Activated CD8-positive, alpha-beta memory T cell treated with anti-CD3 and anti-CD28 coated beads for 4 hours (primary cell): ENCODE measurements around the gene C6orf89.
"Not testable (repeated sequence)": the region's sequence is repeated elsewhere in the genome, so short reads cannot be mapped to it uniquely, and the experiment has no call there.

ENCODE experiments used
- DNase-seq, 2 donors: peaks; one replicate each; pipeline ENCODE4 v3.0.0-alpha.2; 2020; ENCODE audit warnings: low read depth in 2 of 2

Gene C6orf89

GRCh38 chr6:36924131-36924530 is 38.4 kb downstream of the C6orf89 start:
- no peak for DNase-seq

DNA sequence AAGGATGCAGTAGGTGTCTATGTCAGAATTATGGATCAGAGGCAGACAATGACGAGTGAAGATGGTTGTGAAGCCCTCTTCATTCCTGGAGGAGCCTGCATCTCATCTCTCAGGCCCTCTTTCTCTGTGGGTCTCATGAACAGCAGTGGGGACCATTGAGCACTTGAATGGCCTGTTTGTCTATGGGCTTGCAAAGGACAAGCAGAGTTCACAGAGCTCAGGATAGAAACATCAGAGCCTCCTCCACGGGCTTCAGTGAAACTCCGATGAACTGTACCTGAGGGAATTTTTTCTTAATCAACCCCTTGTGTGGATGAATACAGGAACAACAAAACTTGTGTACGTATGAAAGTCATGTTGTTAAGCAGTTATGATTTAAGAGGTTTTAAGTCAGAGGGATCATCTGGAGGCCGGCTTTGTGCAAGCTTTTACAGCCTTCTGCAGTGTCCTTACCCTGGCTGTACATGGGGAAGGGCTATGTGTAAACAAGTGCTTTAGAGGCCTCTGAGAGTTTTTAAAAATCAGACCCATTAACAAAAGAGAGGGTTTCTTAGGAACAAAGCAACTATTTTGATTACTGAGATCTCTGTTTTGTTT is 39.1 kb downstream of the C6orf89 start:
- DNase-seq: no peak

DNA sequence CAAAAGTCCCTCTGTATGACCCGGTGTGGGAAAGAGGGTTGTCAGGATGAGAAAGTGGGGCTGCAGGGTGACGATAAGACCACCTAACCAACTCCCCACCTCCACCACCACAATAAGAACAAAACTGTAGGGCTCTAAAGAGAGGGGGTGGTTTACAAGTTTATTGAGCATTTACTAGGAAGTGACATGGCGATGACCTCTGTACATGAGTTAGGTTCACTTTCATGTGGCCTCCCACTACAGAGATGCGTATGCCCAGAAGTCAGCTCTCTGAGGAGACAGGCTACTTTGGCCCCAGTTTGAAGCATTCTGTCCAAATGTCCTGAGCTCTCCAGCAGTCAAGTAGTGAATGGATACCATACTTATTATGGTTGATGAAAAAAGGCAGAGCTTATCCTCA is 40.1 kb downstream of the C6orf89 start:
- DNase-seq: no peak

DNA sequence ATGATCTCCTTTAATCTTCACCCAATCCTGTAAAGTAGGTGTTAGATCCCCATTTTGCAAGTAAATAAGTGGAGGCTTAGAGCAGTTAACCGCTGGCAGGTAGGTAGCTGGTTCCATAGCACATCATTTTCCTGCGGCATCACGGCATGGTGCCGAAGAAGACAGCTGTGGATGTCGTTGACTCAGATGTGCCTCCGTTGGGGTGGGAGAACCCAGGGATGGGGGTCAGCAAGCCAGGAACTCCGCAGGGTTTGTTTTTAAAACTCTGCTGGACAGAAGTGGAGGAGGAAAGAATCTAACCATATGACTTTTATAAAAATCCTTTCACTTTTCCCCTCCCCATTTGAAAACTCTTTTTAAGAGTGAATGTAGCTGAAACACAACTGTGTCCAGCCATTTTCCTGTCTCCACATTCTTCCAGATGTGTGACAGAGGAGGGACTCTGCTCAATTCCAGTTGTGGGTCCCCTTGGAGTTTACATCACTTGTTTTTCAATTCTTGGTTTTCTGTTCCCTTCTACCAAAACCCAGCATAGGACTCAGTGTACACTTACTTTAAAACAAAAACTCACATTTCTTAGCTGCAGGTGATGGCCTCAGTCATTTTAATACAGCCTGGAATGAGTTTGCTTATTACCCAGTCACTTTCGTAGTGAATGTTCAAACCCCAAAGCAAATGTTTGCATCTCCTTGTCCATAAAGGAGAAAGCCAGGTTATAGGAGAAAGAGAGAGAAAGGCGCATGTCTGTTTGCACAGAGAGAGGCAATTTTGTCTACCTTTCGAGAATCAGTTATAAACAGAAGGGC is 41.2 kb downstream of the C6orf89 start:
- DNase-seq: no peak

DNA sequence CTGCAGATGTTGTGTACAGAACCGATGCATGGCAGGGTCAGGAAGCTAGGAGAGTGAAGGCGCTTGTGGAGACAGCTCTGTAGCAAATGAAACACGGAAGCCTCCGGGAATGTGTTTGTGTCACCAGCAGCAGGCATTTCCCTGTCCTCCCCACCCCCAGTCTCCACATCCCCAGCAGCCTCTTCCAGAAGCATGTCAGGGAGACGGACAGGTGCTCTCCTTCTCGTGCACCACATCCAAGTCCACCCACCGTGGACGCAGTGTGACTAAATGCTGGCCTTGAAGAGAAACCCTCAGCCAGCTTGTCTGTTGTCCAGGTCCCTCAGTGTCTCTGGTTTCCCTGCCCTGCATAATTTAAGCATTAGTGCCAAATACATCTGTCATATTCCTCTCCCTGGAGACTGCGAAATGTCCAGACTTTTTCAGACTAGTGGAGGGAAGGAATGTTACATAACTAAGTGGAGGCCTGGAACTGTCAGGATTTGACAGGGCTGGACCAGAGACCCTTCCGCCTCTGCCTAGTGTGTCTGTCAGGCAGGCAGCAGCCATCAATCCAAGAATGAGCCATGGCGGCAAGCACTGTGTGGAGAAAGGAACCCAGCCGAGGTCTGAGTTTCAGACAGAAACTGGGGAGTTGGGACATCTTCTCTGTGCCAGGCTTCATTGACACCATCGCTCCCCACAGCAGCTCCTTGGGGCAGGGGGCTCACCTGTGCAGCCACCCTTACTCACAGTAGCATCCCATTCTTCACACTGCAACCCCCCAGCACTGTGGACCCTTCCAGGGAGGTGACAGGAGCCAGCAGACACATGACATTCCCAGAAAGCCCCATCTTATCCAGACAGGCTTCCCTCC is 42.2 kb downstream of the C6orf89 start:
- DNase-seq: no peak

DNA sequence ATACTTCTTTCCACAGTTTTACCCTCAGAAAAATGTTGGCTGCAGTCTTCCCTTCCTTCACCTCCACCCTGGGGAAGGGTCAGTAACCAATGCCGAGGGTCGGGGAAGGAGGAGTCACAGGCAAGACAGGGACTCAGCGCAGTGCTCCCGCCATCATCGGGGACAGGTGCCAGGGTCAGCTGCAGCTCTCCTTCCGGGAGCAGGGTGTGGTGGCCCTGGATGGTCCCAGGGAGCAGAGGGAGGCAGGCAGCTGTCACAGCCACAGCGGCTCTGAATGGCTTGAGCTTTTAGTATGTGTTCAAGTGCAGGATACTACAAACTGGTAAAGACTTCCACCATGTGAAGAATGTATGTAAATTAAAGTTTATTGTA is 42.8 kb downstream of the C6orf89 start:
- no peak for DNase-seq

GRCh38 chr6:36929152-36929551 is 43.4 kb downstream of the C6orf89 start:
- DNase-seq: no peak

DNA sequence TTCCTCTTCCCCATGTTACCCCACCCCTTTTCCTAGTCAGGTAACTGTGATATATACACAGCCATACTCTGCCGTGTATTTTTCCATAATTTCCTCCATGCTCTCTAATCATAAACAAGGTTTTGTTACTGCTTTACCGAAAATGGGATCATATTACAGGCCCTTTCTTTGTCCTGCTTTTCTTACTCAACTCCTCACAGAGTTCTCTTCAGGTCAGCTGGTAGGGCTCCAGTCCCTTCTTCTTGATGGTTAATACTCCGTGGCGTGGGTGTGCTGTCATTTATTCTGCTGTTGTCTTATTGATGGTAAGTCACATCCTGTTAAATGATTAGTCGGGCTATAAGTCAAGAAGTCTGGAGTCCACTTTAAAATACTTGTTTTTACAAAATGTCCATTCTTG is 43.9 kb downstream of the C6orf89 start:
- no peak for DNase-seq

- DNase-seq: no peak
Measured at GRCh38 chr6:36930483-36930882, 44.7 kb downstream of the C6orf89 start.

- DNase-seq: no peak
Measured at GRCh38 chr6:36933102-36933501, 47.4 kb downstream of the C6orf89 start.

DNA sequence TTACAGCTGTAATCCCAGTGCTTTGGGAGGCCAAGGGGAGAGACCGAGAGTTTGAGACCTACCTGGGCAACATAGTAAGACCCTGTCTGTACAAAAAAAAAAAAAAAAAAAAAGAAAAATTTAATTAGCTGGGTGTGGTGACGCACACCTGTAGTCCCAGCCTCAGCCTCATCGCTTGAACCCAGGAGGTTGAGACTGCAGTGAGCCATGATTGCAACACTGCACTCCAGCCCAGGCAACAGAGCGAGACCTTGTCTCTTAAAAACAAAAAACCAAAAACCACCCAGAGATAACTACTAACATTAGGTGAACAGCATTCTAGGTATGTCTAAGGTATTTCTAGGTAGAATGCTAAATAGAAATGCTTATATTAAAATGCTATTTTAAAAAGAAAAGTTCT is 47.8 kb downstream of the C6orf89 start:
- DNase-seq: no peak

GRCh38 chr6:36934901-36935300 is 49.1 kb downstream of the C6orf89 start:
- DNase-seq: no peak

GRCh38 chr6:36936824-36937223 is 51.1 kb downstream of the C6orf89 start:
- DNase-seq: no peak

- no peak for DNase-seq
Measured at GRCh38 chr6:36937896-36938295, 52.1 kb downstream of the C6orf89 start.

DNA sequence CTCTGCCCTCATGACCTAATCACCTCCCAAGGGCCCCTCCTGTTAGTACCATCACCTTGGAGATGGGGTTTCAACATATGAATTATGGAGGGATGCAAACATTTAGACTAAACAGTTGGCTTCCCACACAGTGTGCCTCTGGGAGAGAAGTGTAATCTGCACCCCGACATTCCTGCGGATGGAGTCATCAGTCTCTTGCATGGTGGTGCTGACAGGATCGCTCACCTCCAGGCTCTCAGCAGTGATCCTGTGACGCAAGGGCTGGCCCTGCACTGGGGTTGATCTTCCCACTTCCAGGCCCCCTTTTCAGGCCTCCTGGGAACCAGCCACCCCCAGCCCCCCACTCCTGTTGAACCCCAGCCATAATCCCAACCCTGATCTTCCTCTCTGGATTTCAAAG is 52.8 kb downstream of the C6orf89 start:
- no peak for DNase-seq

DNA sequence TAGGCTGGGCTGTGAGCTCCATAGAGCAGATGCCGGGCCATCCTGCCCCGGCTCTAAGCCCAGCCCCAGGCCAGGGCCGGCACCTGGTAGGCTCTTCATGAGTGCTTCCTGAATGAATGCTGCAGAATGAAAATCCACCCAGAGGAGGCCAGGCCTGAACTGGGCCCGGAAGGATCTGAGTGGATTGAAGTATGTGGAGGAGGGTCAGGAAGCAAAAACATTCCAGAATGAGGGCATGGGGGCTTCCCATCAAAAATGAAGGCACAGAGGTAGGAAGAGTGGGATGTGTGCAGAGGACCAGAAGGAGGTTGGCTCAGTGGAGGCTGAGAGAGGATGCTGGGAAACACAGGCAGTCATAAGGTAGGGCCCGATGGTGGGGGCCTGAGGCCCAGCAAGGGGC is 53.3 kb downstream of the C6orf89 start:
- DNase-seq: not testable (repeated sequence)

DNA sequence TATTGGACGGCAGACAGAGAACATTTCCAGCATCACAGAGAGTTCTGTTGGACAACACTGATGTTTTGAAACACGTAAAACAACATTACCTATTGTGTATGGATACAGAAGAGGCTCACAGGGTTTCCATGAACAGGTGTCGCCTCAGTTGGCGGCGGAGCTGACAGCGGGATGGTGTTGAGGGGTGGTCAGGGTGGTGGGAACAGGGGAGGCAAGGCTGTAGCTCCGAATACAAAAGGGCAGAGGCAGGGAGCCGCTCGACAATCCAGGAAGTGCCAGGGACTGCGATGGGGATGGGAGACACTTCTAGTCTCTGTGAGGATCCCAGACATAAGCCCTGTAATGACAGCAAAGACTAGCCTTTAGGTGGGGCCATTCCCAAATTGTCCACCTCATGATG is 54.3 kb downstream of the C6orf89 start:
- no peak for DNase-seq

DNA sequence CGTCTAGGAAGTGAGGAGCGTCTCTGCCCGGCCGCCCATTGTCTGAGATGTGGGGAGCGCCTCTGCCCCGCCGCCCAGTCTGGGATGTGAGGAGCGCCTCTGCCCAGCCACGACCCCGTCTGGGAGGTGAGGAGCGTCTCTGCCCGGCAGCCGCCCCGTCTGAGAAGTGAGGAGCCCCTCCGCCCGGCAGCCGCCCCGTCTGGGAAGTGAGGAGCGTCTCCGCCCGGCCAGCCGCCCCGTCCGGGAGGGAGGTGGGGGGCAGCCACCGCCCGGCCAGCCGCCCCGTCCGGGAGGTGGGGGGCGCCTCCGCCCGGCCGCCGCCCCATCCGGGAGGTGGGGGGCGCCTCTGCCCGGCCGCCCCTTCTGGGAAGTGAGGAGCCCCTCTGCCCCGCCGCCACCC is 55.8 kb downstream of the C6orf89 start:
- DNase-seq: not testable (repeated sequence)

DNA sequence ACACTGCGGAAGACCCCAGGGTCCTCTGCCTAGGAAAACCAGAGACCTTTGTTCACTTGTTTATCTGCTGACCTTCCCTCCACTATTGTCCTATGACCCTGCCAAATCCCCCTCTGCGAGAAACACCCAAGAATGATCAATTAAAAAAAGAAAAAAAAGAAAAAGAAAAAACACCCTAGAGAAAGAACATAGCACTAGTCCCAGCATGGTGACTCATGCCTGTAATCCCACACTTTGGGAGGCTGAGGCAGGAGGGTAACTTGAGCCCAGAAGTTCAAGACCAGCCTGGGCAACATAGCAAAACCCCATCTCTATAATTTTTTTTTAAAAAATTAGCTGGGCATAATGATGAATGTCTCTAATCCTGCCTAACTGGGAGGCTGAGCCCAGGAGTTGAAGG is 56.6 kb downstream of the C6orf89 start:
- DNase-seq: not testable (repeated sequence)

DNA sequence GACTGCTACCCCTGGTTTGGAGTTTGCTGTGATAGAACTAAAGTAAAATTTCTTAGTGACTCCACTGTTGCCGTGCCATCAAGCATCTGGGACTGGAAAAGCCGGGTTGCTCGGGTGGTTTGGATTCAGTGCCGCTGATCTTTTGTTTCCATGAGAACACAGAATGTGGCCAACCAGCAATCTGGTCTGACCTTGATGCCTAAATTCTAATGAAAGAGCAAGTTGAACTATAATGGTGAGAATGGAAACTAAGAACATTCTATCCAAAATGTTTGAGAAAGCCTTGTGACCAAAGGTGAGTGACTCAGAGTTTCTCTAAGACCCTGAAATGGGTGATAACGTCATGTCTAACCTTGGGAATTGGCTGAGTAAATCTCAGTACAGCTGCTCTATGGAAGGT is 58.9 kb downstream of the C6orf89 start:
- no peak for DNase-seq

DNA sequence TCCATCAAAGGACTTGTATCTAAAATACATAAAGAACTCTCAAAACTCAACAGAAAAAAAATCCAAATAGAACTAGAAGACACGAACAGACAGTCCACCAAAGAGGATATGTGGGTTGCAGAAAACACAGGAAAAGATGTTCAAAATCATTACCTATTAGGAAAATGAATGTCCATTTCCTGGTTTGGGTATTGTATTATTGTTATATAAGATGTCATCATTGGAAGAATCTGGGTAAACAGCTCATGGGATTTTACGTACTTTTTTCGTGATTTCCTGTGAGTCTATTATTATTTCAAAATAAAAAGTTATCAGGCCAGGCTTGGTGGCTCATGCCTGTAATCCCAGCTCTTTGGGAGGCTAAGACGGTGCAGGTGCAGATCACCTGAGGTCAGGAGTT is 59.5 kb downstream of the C6orf89 start:
- no peak for DNase-seq

GRCh38 chr6:36946526-36946925 is 60.8 kb downstream of the C6orf89 start:
- DNase-seq: no peak
